GM21423 (cell line): ENCODE data around the gene TSSK3.

Source experiments
- ATAC-seq: cut with Tn5 transposase; IDR thresholded peaks from one replicate; pipeline ENCODE4 v1.9.1; 2021; ENCODE audit warnings: mild to moderate bottlenecking, moderate library complexity; ENCODE audit not compliant: unreplicated experiment

The TSSK3 gene

DNA sequence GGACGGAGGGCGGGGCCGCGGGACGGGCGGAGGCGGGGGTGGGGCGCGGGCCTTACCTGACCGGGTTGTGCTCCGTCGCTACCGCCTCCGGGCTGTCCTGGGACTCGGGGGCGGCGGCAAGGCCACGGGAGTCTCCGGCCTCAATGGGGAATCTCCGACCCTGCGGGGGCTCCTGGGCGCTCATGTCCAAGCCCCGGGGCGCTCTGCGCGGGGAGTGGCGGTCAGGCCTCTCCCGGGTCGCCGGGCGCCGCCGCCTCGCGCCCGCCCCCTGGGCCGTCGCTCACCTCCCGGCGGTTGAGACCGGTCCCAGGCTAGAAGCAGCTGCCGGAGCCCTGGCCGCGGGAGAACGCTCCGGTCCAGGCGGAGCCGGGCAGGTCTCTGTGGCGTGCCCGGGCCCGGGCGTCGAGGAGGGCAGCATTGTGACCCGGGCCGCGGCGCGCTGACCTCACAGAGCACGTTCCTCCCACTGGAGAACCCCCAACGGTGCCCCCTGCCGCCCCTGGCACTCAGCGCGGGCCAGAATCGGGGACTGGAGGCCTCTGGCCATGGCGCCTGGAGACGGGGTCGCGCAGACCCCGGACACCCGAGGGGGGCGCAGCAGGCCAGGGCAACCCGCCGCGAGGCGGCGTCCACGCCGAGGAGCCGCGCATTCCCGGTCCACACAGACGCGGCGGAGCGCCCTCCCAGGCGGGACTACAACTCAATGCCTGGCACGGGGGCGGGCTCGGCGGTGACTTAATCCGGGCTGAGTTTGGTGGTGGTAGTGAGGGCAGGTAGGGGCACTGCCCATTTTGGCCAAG, 465 bp upstream of the TSSK3 start:
- ATAC-seq, result no peak

DNA sequence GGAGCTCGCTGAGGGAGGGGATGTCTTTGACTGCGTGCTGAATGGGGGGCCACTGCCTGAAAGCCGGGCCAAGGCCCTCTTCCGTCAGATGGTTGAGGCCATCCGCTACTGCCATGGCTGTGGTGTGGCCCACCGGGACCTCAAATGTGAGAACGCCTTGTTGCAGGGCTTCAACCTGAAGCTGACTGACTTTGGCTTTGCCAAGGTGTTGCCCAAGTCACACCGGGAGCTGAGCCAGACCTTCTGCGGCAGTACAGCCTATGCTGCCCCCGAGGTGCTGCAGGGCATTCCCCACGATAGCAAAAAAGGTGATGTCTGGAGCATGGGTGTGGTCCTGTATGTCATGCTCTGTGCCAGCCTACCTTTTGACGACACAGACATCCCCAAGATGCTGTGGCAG, 1.4 kb downstream of the TSSK3 start:
- no peak for ATAC-seq

DNA sequence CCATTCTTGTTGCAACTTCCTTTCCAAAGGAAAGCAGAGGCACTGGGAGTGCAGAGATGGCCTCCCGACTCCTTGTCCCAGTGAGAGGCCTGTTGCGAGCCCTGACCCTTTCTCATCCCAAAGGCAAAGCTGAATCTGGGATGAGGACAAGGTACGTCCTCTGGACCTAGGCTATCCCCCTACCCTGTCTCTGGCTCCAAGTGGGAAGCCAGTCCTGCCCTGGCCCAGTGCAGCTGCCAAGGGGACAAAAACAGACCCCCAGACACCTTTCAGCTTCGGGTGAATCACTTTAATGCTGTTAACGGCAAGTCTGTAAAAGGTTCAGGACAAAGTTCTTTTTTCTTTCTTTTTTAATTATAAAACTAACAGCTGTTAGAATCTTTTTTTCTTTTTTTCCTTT, 2.5 kb downstream of the TSSK3 start:
- no peak for ATAC-seq

DNA sequence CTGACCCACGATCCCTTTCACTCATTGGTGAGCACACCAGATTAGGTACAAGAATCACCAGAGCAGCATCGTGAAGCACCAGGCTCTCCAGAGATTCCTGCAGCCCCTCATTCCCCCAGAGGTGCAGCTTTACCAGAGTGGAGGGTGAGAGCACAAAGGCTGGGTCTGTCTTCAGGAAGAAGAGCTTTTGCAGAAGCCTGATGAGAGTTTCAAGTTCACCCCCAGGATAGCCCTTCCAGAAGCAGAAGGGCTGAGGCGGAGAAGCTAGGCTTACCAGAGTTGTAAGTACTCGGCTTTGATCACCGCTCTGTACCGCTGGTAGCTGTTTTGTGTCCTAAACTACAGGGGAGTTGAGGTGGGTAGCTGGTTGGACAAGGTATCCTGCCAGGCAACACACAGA, 3.1 kb downstream of the TSSK3 start:
- ATAC-seq, result no peak

DNA sequence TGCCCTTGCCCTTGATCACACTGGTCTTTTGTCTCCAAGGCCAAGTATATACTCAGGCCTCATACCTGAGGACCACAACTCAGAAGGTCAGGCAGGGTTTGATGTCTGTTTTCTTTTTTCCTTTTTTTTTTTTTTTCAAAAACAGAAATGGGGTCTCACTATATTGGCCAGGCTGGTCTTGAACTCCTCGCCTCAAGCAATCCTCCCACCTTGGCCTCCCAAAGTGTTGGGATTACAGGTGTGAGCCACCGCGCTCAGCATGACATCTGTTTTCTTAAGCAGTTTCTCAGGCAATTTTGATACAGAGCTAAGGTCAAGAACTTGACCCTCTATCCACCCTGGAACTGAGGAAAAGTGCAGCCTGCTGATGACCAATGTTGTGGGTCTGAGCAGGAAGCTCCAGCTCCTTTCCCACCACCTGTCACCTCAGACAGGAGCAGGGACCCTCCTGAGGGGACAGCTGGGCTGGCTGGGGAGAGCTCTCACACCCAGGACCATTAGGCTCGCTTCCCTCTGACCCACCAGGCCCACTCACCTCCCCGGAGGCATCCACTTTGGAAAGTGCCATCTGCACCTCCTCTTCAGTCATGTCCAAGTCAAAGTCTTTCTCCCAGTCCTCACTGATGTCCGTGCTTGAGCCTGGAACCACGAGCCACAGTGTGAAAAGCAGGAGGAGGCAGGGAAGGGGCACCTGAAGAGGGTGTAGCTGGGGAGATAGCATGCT, 5.7 kb downstream of the TSSK3 start:
- no peak for ATAC-seq

DNA sequence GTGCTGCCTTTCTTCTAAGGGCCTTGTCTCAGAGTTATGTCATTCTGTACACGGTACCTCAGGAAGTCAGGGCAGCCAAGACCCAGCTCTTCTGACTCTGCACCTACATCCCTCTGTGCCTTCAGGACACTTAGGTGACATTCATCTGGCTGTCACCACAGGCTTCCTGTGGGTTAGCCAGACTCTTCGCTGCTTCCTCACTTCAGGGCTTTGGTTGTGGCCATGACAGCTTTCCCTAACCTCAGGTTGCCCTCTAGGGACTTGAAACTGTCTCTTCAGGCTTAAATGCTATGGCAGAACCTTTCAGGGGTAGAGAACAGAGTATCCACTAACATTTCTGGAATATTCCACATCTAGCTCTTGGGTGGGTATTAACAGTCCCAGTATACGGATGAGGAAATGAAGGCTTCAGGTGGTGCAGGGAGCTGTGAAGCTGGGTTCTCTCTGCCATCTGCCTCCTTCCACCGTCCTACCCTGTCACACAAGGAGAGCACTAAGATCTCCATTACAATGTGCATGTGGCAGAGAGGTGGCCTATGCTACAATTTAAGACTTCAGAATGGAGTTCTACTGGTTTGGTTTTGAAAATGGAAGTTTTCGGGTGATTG, 9.9 kb downstream of the TSSK3 start:
- ATAC-seq, result peak; percentile 63

DNA sequence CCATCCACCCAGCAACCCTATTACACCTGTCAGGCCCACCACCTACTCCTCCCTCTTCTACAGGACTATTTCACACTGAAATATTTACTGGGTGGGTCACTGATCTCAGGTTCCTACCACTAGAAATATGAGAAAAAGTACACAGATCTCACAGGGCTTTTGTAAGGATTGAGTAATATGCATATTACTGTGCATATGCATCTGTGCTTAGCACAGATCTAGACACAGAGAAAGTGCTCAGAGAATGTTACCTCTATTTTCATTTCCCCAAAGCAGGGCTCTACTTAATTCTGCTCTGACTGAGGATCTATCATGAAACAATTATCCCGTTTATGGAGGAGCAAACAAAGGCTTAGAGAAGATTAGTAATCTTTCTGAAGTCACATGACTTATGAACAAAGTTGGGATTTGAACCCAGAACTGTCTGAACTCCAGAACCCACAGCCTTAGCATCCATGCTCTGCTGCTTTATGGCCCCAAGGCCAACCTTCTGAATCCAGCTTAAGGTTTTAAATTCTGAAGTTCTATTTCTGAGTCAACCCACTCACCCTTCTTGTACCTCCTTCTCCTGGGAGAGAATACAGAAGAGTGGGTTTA, 11.8 kb downstream of the TSSK3 start:
- ATAC-seq, result no peak

DNA sequence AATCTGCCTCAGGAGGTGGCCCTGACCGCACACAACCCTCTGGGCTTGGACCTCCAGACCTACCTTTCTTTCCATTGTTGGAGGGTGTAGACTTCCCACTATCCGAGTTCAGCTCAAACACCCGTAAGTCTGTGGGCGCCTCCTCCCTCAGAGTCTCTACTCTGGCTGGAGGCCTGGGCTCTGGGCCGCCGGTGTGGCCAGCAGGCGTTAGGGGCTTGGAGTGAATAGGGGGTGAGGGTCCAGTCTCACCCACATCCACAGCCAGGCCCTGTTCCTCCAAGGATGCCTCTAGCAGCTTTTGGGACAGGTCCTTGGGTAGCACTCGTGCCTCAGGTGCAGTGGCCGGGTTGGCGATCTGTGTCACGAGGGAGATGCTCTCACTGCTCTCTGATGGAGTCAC, 13.9 kb downstream of the TSSK3 start:
- no peak for ATAC-seq

DNA sequence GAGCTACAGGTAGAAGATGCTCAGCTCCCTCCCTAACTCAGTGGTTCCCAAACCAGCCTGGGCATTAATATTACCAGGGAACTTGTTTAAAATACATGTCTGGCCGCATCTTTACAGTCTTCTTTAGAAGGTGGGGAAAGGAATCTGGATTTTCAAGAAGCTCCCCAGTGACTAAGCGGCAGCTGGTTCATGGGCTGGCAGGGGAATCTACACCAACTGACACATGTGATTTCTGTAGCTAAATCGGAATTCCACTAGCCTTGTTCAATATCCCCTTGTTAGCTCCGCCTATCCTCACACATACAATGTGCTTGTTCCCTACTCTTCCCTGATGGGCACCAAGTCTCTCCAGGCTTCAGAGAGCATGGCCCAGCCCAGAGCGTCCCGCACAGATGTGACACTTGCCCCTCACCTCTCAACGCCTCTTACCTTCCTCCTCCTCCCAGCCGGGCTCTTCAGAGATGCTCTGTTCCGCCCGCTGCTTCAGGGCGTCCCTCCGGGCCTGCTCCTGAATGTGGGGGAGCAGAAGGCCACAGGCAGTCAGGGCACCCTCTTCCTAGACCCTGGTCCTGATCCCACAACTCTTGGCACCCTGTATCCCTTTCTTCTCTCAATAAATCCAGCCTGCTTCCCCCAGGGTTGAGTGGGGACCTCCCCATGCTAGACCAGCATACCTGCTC, 15.3 kb downstream of the TSSK3 start:
- no peak for ATAC-seq

DNA sequence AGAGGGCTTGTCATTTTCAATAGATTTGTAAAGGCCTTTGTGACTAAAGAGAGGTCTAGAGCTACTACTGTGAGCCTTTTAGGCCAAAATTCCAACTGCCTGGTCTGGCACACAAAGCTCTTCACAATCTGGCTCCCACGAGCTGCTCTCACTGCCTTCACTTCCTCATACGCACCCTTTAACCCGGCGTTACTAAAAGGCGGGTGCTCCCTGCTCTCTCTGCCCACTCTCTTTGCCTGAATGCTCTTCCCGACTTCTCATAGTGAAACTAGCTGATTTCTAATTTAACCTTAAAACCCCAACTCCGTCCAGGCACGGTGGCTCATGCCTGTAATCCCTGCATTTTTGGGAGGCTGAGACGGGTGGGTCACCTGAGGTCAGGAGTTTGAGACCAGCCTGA, 17.7 kb downstream of the TSSK3 start:
- no peak for ATAC-seq

DNA sequence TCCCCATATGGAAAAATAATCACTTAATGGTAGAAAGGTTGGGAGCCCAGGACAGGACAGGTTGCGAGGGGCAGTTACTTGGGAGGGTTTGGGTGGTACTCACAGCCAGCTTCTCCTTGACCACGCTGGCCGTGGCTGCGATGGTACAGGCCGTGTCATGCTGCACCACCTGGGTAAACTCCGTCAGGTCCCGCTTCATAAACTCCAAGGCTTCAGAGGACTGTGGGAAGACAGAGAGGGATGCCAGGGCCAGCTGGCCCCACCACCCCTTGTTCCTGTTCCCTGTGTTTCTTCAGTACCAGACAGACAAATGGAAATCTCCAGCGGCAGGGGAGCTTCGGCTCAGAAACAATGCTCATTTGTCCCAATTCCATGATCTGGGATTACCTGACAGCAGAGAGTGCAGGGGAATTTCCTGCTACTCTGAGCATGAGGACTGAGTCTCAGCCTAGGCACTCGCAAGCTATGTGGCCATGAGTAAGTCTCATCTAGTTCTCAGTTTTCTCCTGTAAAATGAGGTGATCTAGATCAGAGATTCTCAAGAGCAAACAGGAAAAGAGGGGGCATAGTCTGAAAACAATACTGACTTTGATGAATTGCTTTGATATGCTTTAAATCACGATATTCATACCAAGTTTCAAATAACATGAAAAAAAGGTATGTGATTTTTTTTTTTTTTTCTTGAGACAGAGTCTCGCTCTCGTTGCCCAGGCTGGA, 24.5 kb downstream of the TSSK3 start:
- ATAC-seq, result no peak

DNA sequence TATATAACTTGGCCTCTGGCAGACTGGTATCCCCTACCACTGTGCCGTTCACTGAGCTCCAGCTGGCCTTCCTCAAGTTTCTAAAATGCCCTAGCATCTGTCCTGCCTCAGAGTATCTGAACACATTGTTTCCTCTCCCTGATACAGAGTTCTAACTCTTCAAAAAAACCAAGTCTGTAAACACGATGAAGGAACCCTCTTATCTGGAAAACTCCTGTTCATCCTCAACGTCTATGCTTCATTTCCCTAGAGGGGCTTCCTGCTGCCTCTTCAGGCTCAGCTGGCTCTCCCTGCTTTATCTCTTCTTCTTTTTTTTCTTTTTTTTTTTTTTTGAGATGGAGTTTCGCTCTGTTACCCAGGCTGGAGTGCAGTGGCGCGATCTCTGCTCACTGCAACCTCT, 26.3 kb downstream of the TSSK3 start:
- ATAC-seq, result no peak

DNA sequence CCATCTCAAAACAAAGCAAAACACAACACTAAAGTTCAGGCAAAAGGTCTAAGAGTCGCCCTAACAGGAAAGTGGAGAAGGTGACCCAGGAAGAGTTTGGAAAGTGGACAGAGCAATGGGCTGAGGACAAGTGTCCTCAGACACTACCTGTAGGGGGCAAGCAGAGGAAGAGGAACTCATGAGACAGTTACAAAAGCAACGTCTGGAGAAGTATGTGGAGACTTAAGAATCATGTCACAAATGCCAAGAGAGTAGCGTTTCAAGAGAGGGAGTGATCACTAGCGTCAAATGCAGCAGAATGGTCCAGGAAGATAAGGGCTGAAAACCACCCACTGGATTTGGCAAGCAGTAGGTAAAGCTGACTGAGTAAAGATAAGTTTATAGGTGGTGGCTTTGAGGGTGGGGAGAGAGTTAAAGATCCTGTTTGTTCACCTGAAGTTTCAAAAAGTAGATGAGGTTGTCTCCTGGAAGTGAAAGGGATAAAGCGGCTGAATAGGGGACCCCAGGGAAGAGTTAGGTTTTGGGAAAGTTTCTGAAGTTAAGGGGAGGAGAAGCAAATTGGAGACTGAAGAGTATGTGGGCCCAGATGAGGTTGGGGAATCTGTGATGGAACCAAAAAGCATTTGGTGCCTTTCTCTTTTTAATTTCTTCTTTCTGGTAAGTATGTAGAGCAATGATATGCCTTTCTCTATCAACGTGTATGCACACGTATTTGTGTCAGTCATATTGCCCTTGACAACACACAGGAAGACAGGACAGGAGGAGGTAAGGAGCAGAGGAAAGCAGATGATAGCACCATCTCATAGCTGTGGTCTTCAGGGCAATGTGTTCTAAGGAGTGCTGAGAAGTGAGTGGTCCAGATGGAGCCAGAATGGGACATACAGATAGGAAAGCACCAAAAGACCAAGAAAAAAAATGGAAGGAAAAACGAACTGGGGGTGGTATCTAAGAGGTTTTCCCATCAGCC, 28.8 kb downstream of the TSSK3 start:
- ATAC-seq, result no peak

DNA sequence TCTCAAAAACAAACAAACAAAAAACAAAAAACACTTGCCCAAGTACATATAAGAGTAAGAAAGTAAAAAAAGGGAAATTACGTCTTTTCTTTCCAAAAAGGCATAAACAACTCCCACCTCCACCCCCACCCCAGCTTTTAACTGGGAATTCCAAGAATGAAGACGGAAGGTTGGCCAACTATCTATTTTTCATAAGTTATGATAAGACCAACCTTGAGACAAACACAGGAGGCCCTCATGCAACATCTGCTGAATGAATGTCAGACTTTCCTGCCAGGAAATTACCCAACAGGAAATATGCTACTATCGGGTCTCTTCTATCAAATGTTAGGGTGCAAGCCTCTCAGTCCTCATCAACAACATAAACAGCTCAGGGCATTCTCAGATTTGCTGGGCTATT, 30.0 kb downstream of the TSSK3 start:
- ATAC-seq, result no peak

DNA sequence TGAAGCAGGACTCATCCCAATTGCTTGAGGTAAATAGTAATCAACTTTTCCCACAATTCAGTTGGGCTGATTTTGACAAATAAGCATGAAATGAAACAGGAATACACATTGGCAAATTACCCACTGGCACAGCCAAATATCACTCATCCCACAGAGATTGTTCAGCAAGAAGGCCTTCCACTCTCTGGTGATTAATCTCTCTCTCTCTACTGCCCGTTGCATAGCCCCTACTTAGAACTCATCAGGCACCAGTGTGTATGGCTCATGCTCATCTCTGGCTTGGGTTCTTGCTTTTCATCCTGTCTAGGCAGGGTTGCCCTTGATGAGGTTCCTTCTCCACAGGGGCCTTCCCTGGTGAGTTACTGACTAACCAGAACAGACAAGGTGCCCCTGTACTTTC, 30.8 kb downstream of the TSSK3 start:
- no peak for ATAC-seq

DNA sequence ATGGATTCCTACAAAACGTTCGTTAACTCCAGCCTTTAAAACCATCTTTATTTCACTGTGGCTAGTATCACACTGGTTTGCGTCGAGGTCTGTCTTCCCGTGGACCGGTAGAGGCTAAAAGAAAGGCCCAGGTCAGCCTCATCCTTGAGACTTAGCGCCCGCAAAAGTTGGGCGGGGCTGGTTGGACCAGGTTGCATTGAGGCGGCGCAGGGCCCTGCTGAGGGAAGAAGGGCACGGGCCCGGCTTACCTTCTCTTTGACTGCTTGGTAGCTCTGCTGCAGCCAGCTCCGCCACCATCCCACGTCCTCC, 31.4 kb downstream of the TSSK3 start:
- ATAC-seq, result peak; percentile 7

DNA sequence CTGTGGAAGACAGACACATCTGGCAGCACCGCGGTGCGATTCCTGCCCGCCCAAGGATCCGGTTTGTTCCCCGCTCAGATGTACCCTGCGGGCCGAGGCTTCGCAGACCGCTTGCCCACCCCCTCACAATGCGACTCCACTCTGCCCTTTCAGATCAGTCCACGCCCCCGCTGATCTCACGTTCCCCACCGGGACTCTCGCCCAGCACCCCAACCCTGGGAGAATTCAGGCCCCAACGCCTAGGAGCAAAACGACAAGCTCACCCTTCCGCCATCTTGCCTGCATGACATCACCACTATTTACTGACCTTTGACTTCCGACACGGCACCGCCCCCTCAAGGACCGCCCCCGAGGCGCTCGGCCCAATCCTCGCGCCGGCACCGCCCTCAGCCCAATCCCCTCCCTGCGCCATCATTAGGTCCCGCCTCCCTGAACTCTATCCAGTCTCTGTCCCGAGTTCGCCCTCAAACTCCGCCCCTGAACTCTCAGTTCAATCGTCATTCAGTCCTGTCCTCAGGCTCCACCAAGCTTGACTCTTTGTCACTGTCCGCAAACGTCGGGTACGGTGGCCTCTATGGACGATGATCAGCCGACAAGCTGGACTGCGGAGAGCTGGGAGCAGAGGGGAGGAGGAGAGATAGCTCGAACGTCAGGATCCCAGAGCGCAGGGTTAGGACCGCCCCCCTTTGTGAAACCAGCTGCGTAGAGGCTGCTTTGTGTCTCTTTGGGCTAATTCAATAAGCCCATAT, 32.0 kb downstream of the TSSK3 start, which contains the start of gene BSDC1:
BSDC1 (minus strand) TSS at position 301 of the 749 bp plus-strand sequence; CDS start at position 274, 27 bp downstream.
- ATAC-seq, result peak; percentile 93

DNA sequence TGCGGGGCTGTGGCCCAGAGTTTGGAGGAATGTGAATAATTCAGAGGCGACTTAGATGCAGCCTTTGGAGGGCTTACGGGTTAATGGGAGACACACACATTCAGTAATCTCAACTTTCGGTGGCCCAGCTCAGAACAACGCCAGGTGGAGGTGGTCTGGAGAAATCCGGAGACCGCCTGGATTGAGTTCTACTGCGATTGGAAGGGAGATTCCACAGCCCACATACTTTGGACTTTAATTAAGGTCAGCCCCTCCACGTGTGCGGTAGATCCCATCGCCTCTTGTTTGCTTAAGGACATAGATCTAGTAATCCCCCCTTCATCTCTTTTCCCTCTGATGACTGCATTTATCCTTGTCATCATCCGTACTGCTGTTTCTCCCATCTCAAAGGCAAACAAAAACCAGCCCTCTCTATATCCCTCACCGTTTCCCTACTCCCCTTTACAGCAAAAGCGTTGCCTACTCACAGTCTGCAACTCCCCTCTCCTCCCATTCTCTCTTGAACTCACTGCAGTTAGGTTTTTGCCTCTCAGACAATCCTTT, 32.6 kb downstream of the TSSK3 start:
- no peak for ATAC-seq
